ENCODE data around the gene OR4K5. TPM values are rescaled to one million over a fixed set of nuclear protein-coding genes. Genes with fewer than 3 reads are reported as not detected.

Gene OR4K5
- total RNA-seq, 1 experiment from 2014 or later: not detected

GRCh38 chr14:19902409-19902808 lies 18.0 kb upstream of the OR4K5 start:
- POLR2A ChIA-PET: no interaction called here
- intact Hi-C loops (cut with micrococcal nuclease; ENCODE audit: unreplicated experiment): no loop called here
- H3K4me1 Mint-ChIP-seq (ENCODE audit: low read depth, unreplicated experiment): no peaks in the 10 kb centered on the region
- BruUV-seq (replicated peaks): no TSS peak
- DNase-seq: no peak
- no peaks in the 10 kb centered on the region for H3K9me3 Mint-ChIP-seq (ENCODE audit: unreplicated experiment)
- H3K9me3 ChIP-seq: peaks cover 3% of the 10 kb centered on the region; the same call in 1 of the 2 replicates
- no peak for TF ChIP-seq CTCF (IDR thresholded peaks at IDR 0.05; ENCODE audit: insufficient read depth in 1 of 2, low read depth in 1 of 2, low read length in 1 of 2, severe bottlenecking in 1 of 2, unreplicated experiment in 1 of 2)
- no peaks in the 10 kb centered on the region for H3K4me1 ChIP-seq
- H3K27me3 ChIP-seq (replicated peaks; ENCODE audit: control insufficient read depth, insufficient read depth, low read length): no peaks in the 10 kb centered on the region
- no peaks in the 10 kb centered on the region for H3K36me3 ChIP-seq (ENCODE audit: control insufficient read depth, insufficient read depth, low read length)
- no peak overlapping the region for H3K4me3 Mint-ChIP-seq (ENCODE audit: unreplicated experiment)
- H3K27ac Mint-ChIP-seq (ENCODE audit: unreplicated experiment): no peak overlapping the region
- no peaks in the 10 kb centered on the region for H3K27me3 Mint-ChIP-seq (ENCODE audit: insufficient read depth, unreplicated experiment)
- H3K4me3 ChIP-seq (ENCODE audit: low read depth, low read length): no peak overlapping the region
- CTCF ChIA-PET: no interaction called here
- no peaks in the 10 kb centered on the region for H3K36me3 Mint-ChIP-seq (ENCODE audit: insufficient read depth, unreplicated experiment)

- no peak for DNase-seq
- no peak for TF ChIP-seq CTCF (IDR thresholded peaks at IDR 0.05; ENCODE audit: insufficient read depth in 1 of 2, low read depth in 1 of 2, low read length in 1 of 2, severe bottlenecking in 1 of 2, unreplicated experiment in 1 of 2)
- H3K4me1 Mint-ChIP-seq (ENCODE audit: low read depth, unreplicated experiment): no peaks in the 10 kb centered on the region
- CTCF ChIA-PET: no interaction called here
- no peaks in the 10 kb centered on the region for H3K36me3 Mint-ChIP-seq (ENCODE audit: insufficient read depth, unreplicated experiment)
- H3K36me3 ChIP-seq (ENCODE audit: control insufficient read depth, insufficient read depth, low read length): no peaks in the 10 kb centered on the region
- no peak overlapping the region for H3K4me3 ChIP-seq (ENCODE audit: low read depth, low read length)
- H3K27me3 ChIP-seq (replicated peaks; ENCODE audit: control insufficient read depth, insufficient read depth, low read length): no peaks in the 10 kb centered on the region
- H3K4me3 Mint-ChIP-seq (ENCODE audit: unreplicated experiment): no peak overlapping the region
- POLR2A ChIA-PET: no interaction called here
- no peaks in the 10 kb centered on the region for H3K9me3 ChIP-seq
- no peaks in the 10 kb centered on the region for H3K9me3 Mint-ChIP-seq (ENCODE audit: unreplicated experiment)
- no peak overlapping the region for H3K27ac Mint-ChIP-seq (ENCODE audit: unreplicated experiment)
- H3K4me1 ChIP-seq: no peaks in the 10 kb centered on the region
- intact Hi-C loops (cut with micrococcal nuclease; ENCODE audit: unreplicated experiment): no loop called here
- peaks cover 2% of the 10 kb centered on the region for H3K27me3 Mint-ChIP-seq (ENCODE audit: insufficient read depth, unreplicated experiment)
- no TSS peak for BruUV-seq (replicated peaks)
These were observed 13.7 kb upstream of the OR4K5 start for GRCh38 chr14:19906665-19907064.

- POLR2A ChIA-PET: no interaction called here
- H3K27ac Mint-ChIP-seq (ENCODE audit: unreplicated experiment): no peak overlapping the region
- H3K4me3 ChIP-seq (ENCODE audit: low read depth, low read length): no peak overlapping the region
- TF ChIP-seq CTCF (IDR thresholded peaks at IDR 0.05; ENCODE audit: insufficient read depth in 1 of 2, low read depth in 1 of 2, low read length in 1 of 2, severe bottlenecking in 1 of 2, unreplicated experiment in 1 of 2): no peak
- H3K9me3 Mint-ChIP-seq (ENCODE audit: unreplicated experiment): no peaks in the 10 kb centered on the region
- no peaks in the 10 kb centered on the region for H3K36me3 ChIP-seq (ENCODE audit: control insufficient read depth, insufficient read depth, low read length)
- intact Hi-C loops (cut with micrococcal nuclease; ENCODE audit: unreplicated experiment): no loop called here
- H3K36me3 Mint-ChIP-seq (ENCODE audit: insufficient read depth, unreplicated experiment): no peaks in the 10 kb centered on the region
- no peaks in the 10 kb centered on the region for H3K4me1 ChIP-seq
- peaks cover 4% of the 10 kb centered on the region for H3K27me3 Mint-ChIP-seq (ENCODE audit: insufficient read depth, unreplicated experiment)
- CTCF ChIA-PET: no interaction called here
- no peaks in the 10 kb centered on the region for H3K4me1 Mint-ChIP-seq (ENCODE audit: low read depth, unreplicated experiment)
- no peak for DNase-seq
- H3K9me3 ChIP-seq: no peaks in the 10 kb centered on the region
- no TSS peak for BruUV-seq (replicated peaks)
- H3K27me3 ChIP-seq (replicated peaks; ENCODE audit: control insufficient read depth, insufficient read depth, low read length): no peaks in the 10 kb centered on the region
- H3K4me3 Mint-ChIP-seq (ENCODE audit: unreplicated experiment): no peak overlapping the region
These were observed 9.3 kb upstream of the OR4K5 start for GRCh38 chr14:19911114-19911513.
